DOHH2 (cell line): ENCODE data around the gene TTYH1.
"Not testable (repeated sequence)": the region's sequence is repeated elsewhere in the genome, so short reads cannot be mapped to it uniquely, and the experiment has no call there.

Experiments
- CTCF ChIP-seq: fragments of 200-600 bp; sonication (generic); IDR thresholded peaks from one replicate; pipeline ENCODE4 v1.5.1; 2014; ENCODE audit warnings: antibody characterized with exemption, mild to moderate bottlenecking, low read depth, low read length; ENCODE audit not compliant: poor library complexity, severe bottlenecking
- EZH2phosphoT487 ChIP-seq: fragments of 200-600 bp; sonication (generic); IDR thresholded peaks from 2 replicates; pipeline ENCODE4 v1.6.1; 2017; ENCODE audit warnings: borderline replicate concordance, mild to moderate bottlenecking, antibody characterized with exemption, low read length, moderate library complexity, mixed read lengths

- TF ChIP-seq CTCF, EZH2phosphoT487: not testable (repeated sequence)
These were observed 33.2 kb upstream of the TTYH1 start for GRCh38 chr19:54382041-54382440.
